Ovary (tissue), 9 donors: Measurements from ENCODE around the gene DGAT2L6. TPM values are rescaled to one million over a fixed set of nuclear protein-coding genes. Genes with fewer than 3 reads are reported as not detected.

Experiments used
- DNase-seq, 5 donors: peaks; one replicate each; pipeline ENCODE4 v3.0.0-alpha.2; 2019 to 2020
- H3K27ac ChIP-seq, 2 donors: fragments of 200-600 bp; one replicate each; pipeline versions ENCODE4 v1.5.1 to v1.8.0; 2019 to 2022
- H3K27me3 ChIP-seq: fragments of 200-600 bp; one replicate; pipeline ENCODE4 v1.8.0; 2022
- H3K36me3 ChIP-seq: fragments of 200-600 bp; sonication (generic); one replicate; pipeline ENCODE4 v1.5.1; 2019
- H3K4me1 ChIP-seq: one replicate; pipeline ENCODE4 v1.8.1; 2013; ENCODE audit warnings: mild to moderate bottlenecking, moderate library complexity; ENCODE audit not compliant: insufficient read depth
- H3K4me3 ChIP-seq: fragments of 200-600 bp; sonication (generic); one replicate; pipeline ENCODE4 v1.5.1; 2017
- H3K9me3 ChIP-seq, 2 donors: fragments of 200-600 bp in 1 of 2; sonication (generic) in 1 of 2; one replicate each; pipeline versions ENCODE4 v1.5.1 to v1.8.1; 2013 to 2019; ENCODE audit warnings: mild to moderate bottlenecking in 1 of 2, moderate library complexity in 1 of 2
- CTCF ChIP-seq, 3 donors: fragments of 450-650 bp in 2 of 3; fragments of 200-600 bp in 1 of 3; IDR thresholded peaks; one replicate each; pipeline versions ENCODE4 v1.5.1 to v1.8.0; 2016 to 2022; ENCODE audit warnings: antibody characterized with exemption in 3 of 3, mild to moderate bottlenecking in 1 of 3
- EP300 ChIP-seq: sonication (generic); formaldehyde crosslinking; IDR thresholded peaks from one replicate; pipeline ENCODE4 v1.6.1; 2017; ENCODE audit warnings: antibody characterized with exemption
- POLR2A ChIP-seq: fragments of 450-650 bp; IDR thresholded peaks from one replicate; pipeline ENCODE4 v1.6.1; 2017; ENCODE audit warnings: antibody characterized with exemption, mild to moderate bottlenecking, moderate library complexity
- WGBS, 3 donors: extraction: QIAGEN DNeasy Blood & Tissue Kit in 1 of 3; methylation state at CpG; one replicate each; pipeline versions ENCODE4 v1.1.5 to v1.1.7; 2013 to 2017; 5-methylcytosine and 5-hydroxymethylcytosine counted together
- intact Hi-C, 4 donors: fragments of 100-400 bp; cut with DNase I; formaldehyde crosslinking; loops; one replicate each; pipeline versions ENCODE4 v1.11.0 to v1.15.1; 2022 to 2023
- polyA plus RNA-seq, 2 donors: library from polyadenylated mRNA; stranded (reverse); fragments of 200-250 nt in 1 of 2; fragments of 350-450 nt in 1 of 2; fragmentation: Illumina TruSeq in 1 of 2; extraction: RNeasy Lipid Tissue Mini Kit (QIAGEN cat#74804) in 1 of 2; gene quantifications; one replicate each; pipeline ENCODE4 v1.2.3, GENCODE V29; 2013 to 2014
- total RNA-seq, 7 donors: library from RNA; depleted of rRNA in 2 of 7; stranded (reverse); fragments of >200 nt in 2 of 7; fragmentation: NEBNext Ultra II Directional in 3 of 7; extraction: Animal tissue kit (Norgen Biotek cat#: 25700) in 3 of 7; gene quantifications; one replicate each; pipeline versions ENCODE4 v1.1.0 to v1.2.4, GENCODE V29; 2016 to 2023
- donor health status: DM: no; HTN: no; CAD: no; lungs with moderate emphysema.
- donor health status: DM: no; HTN: no; CAD: no.
- donor health status: Bipolar disorder and iron deficiency.
- donor health status: DM: yes; HTN: yes; CAD: no.
- donor health status: DM: no; HTN: no; CAD: no.
- donor health status: DM: yes; HTN: yes; CAD: no.

The DGAT2L6 gene
- total and polyA plus RNA-seq, 9 donors = not detected

GRCh38 chrX:70133303-70134115, 43.8 kb upstream of the DGAT2L6 start, which contains the start of gene IGBP1:
Gene IGBP1 (plus strand): TSS chrX:70133447. CDS start chrX:70133948, 501 bp downstream.
- Histone ChIP-seq H3K9me3 (peaks cover 0 to 5% of the 10 kb centered on the region in 2 donors), H3K36me3 (no peaks in the 10 kb centered on the region), H3K27me3 (no peaks in the 10 kb centered on the region), H3K27ac (peak within 1 kb of the TSS in 1 of 2 donors; percentile 43), H3K4me1 (peaks cover 1% of the 10 kb centered on the region), H3K4me3 (peak within 1 kb of the TSS; percentile 54)
- WGBS, 3 donors = 33 to 40% (median 40%) methylated on average over 59 of the region's 59 CpGs
- TF ChIP-seq POLR2A (peak; percentile 29), EP300 (no peak), CTCF (IDR thresholded peaks at IDR 0.05) (peak in 2 of 3 donors; percentile 20 to 41)
- intact Hi-C loops = loop anchor here in 1 of 4 donors (10.0 kb wide), 1 partner anchor 301 kb away; no protein-coding TSS in a partner anchor
- DNase-seq = peak; percentile 72 to 89 (median 81)

GRCh38 chrX:70134116-70134477, 43.2 kb upstream of the DGAT2L6 start:
- Histone ChIP-seq H3K9me3 (peaks cover 0 to 5% of the 10 kb centered on the region in 2 donors), H3K4me1 (peaks cover 1% of the 10 kb centered on the region), H3K27me3 (no peaks in the 10 kb centered on the region), H3K4me3 (peak overlapping the region; percentile 54), H3K27ac (peak overlapping the region in 1 of 2 donors; percentile 43), H3K36me3 (no peaks in the 10 kb centered on the region)
- TF ChIP-seq POLR2A (no peak), CTCF (IDR thresholded peaks at IDR 0.05) (no peak), EP300 (no peak)
- peak in 1 of 5 donors; percentile 12 for DNase-seq
- 28 to 33% (median 30%) methylated on average over 12 of the region's 12 CpGs for WGBS, 3 donors
- intact Hi-C loops = loop anchor here in 1 of 4 donors (10.0 kb wide), 1 partner anchor 301 kb away; no protein-coding TSS in a partner anchor

GRCh38 chrX:70138622-70139021, 38.7 kb upstream of the DGAT2L6 start:
- 79 to 85% (median 80%) methylated on average over 2 of the region's 2 CpGs for WGBS, 3 donors
- no peak overlapping the region for H3K4me3 ChIP-seq
- H3K9me3 ChIP-seq = peaks cover 0 to 5% of the 10 kb centered on the region in 2 donors
- H3K4me1 ChIP-seq = peaks cover 1% of the 10 kb centered on the region
- no peak for DNase-seq
- H3K36me3 ChIP-seq = no peaks in the 10 kb centered on the region
- intact Hi-C loops = loop anchor here in 1 of 4 donors (10.0 kb wide), 1 partner anchor 296 kb away; no protein-coding TSS in a partner anchor
- TF ChIP-seq EP300 (no peak), POLR2A (no peak), CTCF (IDR thresholded peaks at IDR 0.05) (no peak)
- no peak overlapping the region for H3K27ac ChIP-seq
- no peaks in the 10 kb centered on the region for H3K27me3 ChIP-seq

GRCh38 chrX:70139736-70140135, 37.5 kb upstream of the DGAT2L6 start:
- Histone ChIP-seq H3K36me3 (no peaks in the 10 kb centered on the region), H3K9me3 (no peaks in the 10 kb centered on the region), H3K4me1 (no peaks in the 10 kb centered on the region), H3K27ac (no peak overlapping the region), H3K27me3 (no peaks in the 10 kb centered on the region), H3K4me3 (no peak overlapping the region)
- no peak for TF ChIP-seq CTCF (IDR thresholded peaks at IDR 0.05)
- no peak for TF ChIP-seq POLR2A
- no peak for TF ChIP-seq EP300
- WGBS, 3 donors = 72 to 77% (median 74%) methylated on average over 3 of the region's 3 CpGs
- intact Hi-C loops = loop anchor here in 1 of 4 donors (10.0 kb wide), 1 partner anchor 295 kb away; no protein-coding TSS in a partner anchor
- no peak for DNase-seq
